Liver (tissue), 3 donors: ENCODE data around the gene ST3GAL3.

Source experiments
- ATF3 ChIP-seq: IDR thresholded peaks from 2 replicates; pipeline ENCODE4 v1.6.1; 2016; ENCODE audit warnings: antibody characterized with exemption
- CTCF ChIP-seq: fragments of 150-350 bp; IDR thresholded peaks from 2 replicates; pipeline ENCODE4 v1.5.1; 2017; ENCODE audit warnings: improper control_type of control experiment, low read depth, low read length; ENCODE audit not compliant: missing input control
- FOXA1 ChIP-seq: IDR thresholded peaks from 2 replicates; pipeline ENCODE4 v1.6.1; 2016; ENCODE audit warnings: antibody characterized with exemption
- GABPA ChIP-seq, 2 donors: IDR thresholded peaks in 1 of 2; conservative IDR thresholded peaks in 1 of 2; 2 replicates each; pipeline ENCODE4 v1.6.1; 2016; ENCODE audit warnings: antibody characterized with exemption in 2 of 2, mild to moderate bottlenecking in 1 of 2, moderate library complexity in 1 of 2
- JUND ChIP-seq, 2 donors: IDR thresholded peaks; 2 replicates each; pipeline ENCODE4 v1.6.1; 2016; ENCODE audit warnings: antibody characterized with exemption in 2 of 2
- MAX ChIP-seq: IDR thresholded peaks from 2 replicates; pipeline ENCODE4 v1.6.1; 2016; ENCODE audit warnings: antibody characterized with exemption
- RAD21 ChIP-seq, 2 donors: IDR thresholded peaks; 2 replicates each; pipeline ENCODE4 v1.6.1; 2016; ENCODE audit warnings: antibody characterized with exemption in 2 of 2, mild to moderate bottlenecking in 2 of 2
- REST ChIP-seq: IDR thresholded peaks from 2 replicates; pipeline ENCODE4 v1.6.1; 2016; ENCODE audit warnings: antibody characterized with exemption, mild to moderate bottlenecking
- RXRA ChIP-seq, 2 donors: IDR thresholded peaks; 2 replicates each; pipeline ENCODE4 v1.6.1; 2017 to 2018; ENCODE audit warnings: antibody characterized with exemption in 2 of 2, mild to moderate bottlenecking in 1 of 2
- SP1 ChIP-seq: IDR thresholded peaks from 2 replicates; pipeline ENCODE4 v1.6.1; 2018; ENCODE audit warnings: antibody characterized with exemption, mild to moderate bottlenecking
- TAF1 ChIP-seq: conservative IDR thresholded peaks from 2 replicates; pipeline ENCODE4 v1.6.1; 2016; ENCODE audit warnings: antibody characterized with exemption, mild to moderate bottlenecking
- YY1 ChIP-seq: IDR thresholded peaks from 2 replicates; pipeline ENCODE4 v1.6.1; 2016; ENCODE audit warnings: antibody characterized with exemption, mild to moderate bottlenecking
- donor health status: healthy.
- donor health status: healthy.

- TF ChIP-seq CTCF = no peak
- no peak for TF ChIP-seq YY1
- TF ChIP-seq TAF1 = no peak
- TF ChIP-seq JUND (IDR thresholded peaks at IDR 0.05) = no peak
- no peak for TF ChIP-seq GABPA (IDR thresholded peaks at IDR 0.05 in 1 of 2, conservative IDR thresholded peaks at IDR 0.05 in 1 of 2)
- TF ChIP-seq RXRA (IDR thresholded peaks at IDR 0.05) = no peak
- no peak for TF ChIP-seq REST
- no peak for TF ChIP-seq RAD21 (IDR thresholded peaks at IDR 0.05)
- TF ChIP-seq SP1 = no peak
- TF ChIP-seq MAX = no peak
- no peak for TF ChIP-seq ATF3
- no peak for TF ChIP-seq FOXA1
These were observed 37.5 kb upstream of the ST3GAL3 start for GRCh38 chr1:43669878-43670277.
